ENCODE measurements around the gene GRM3. TPM values are rescaled to one million over a fixed set of nuclear protein-coding genes. Genes with fewer than 3 reads are reported as not detected.

Gene GRM3
- total and polyA plus RNA-seq, 2 of the 8 experiments (the other 6 are each of a cell fraction or from before 2014, with no cell fraction given): 3.1 to 4.2 TPM

DNA sequence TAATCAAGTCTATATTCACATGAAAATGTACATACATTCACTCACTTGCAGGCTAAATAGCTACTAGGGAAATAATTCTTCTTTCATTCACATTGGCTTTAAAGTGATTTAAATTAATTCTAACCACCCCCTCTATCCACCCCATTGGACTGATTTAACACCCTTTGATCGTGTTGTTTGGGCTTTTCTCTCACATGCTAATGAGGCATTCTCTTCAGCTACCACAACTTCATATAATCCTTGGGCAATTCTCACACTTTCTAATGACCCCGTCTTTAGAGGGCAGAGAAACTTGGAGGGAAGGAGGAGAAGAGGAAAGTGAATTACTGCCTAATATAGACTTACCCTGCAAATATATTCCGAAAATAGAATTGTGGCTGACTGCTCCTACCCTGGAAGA lies 24.6 kb downstream of the GRM3 start:
- ChIA-PET POLR2A (ENCODE audit: partially characterized antibody) (interaction anchor here (0.7 to 1.4 kb wide), 2 partner anchors 11 to 18 kb away, joined by 3 read pairs; no protein-coding TSS in a partner anchor), CTCF (ENCODE audit: partially characterized antibody) (interaction anchor here (0.6 to 6.9 kb wide), 17 partner anchors 7 to 453 kb away, joined by 3 to 100 read pairs (median 5); no protein-coding TSS in a partner anchor)
- Histone ChIP-seq H3K4me2 (ENCODE audit: insufficient read depth in 1 of 2, low read depth in 2 of 2, low read length in 2 of 2) (no peak overlapping the region; a peak in 1 of 4 replicates), H2BK5ac (ENCODE audit: low read depth, low read length) (no peak overlapping the region), H2AK5ac (ENCODE audit: low read depth, low read length) (no peak overlapping the region), H3K79me2 (ENCODE audit: control insufficient read depth in 1 of 2, insufficient read depth in 2 of 2, low read length in 2 of 2) (no peaks in the 10 kb centered on the region), H2BK20ac (ENCODE audit: low read length) (no peak overlapping the region), H3K79me1 (ENCODE audit: low read depth, low read length) (no peaks in the 10 kb centered on the region), H3K27ac (ENCODE audit: low read depth, low read length) (no peak overlapping the region), H3K18ac (ENCODE audit: extremely low read depth, low read length) (no peak overlapping the region), H4K91ac (replicated peaks; ENCODE audit: insufficient read length, low read length) (no peak overlapping the region), H2BK15ac (ENCODE audit: low read length) (no peak overlapping the region), H3K4me1 (replicated peaks in 1 of 4; ENCODE audit: control insufficient read depth in 3 of 4, insufficient read depth in 4 of 4, low read length in 3 of 4) (peaks cover 0 to 14% (median 1%) of the 10 kb centered on the region in 4 experiments; a peak in 5 of 7 replicates), H3K23me2 (ENCODE audit: low read depth, low read length) (no peaks in the 10 kb centered on the region), H3K36me3 (ENCODE audit: control insufficient read depth in 2 of 4, insufficient read depth in 4 of 4, low read length in 3 of 4) (no peaks in the 10 kb centered on the region), H4K8ac (ENCODE audit: extremely low read depth, insufficient read depth, low read length) (no peak overlapping the region), H2BK120ac (replicated peaks; ENCODE audit: low read depth, low read length) (no peak overlapping the region), H4K5ac (ENCODE audit: insufficient read length, low read depth, low read length) (no peak overlapping the region), H3K4me3 (ENCODE audit: extremely low read depth in 1 of 4, insufficient read depth in 2 of 4, low read depth in 3 of 4, low read length in 4 of 4) (no peak overlapping the region), H3K14ac (ENCODE audit: insufficient read length) (no peak overlapping the region), H3K9me3 (ENCODE audit: insufficient read depth in 2 of 2, low read depth in 1 of 2, low read length in 1 of 2) (no peaks in the 10 kb centered on the region), H2AFZ (ENCODE audit: low read length) (no peak overlapping the region), H3K27me3 (replicated peaks in 1 of 4; ENCODE audit: control insufficient read depth in 3 of 4, extremely low read depth in 1 of 4, insufficient read depth in 3 of 4, low read length in 3 of 4) (no peaks in the 10 kb centered on the region), H3K56ac (replicated peaks; ENCODE audit: insufficient read length, low read depth, low read length) (no peak overlapping the region), H3K23ac (ENCODE audit: insufficient read length) (no peak overlapping the region), H3K4ac (replicated peaks; ENCODE audit: insufficient read length, low read depth, low read length) (no peak overlapping the region), H2BK12ac (ENCODE audit: low read depth, low read length) (no peak overlapping the region), H4K20me1 (replicated peaks in 1 of 2; ENCODE audit: control insufficient read depth in 1 of 2, insufficient read depth in 2 of 2, low read length in 2 of 2) (no peaks in the 10 kb centered on the region), H3K9ac (replicated peaks in 1 of 4; ENCODE audit: extremely low read depth in 1 of 4, low read depth in 3 of 4, low read length in 3 of 4) (no peak overlapping the region)
- FAIRE-seq (no peak), DNase-seq (ENCODE audit: low read depth in 1 of 2, low spot score in 2 of 2) (no peak)
- 38% methylated on average over 3 of the region's 3 CpGs; no CpG with 5 or more reads in 1 of the 2 experiments for WGBS, 2 experiments (ENCODE audit: extremely low coverage in 1 of 2, insufficient coverage in 1 of 2, insufficient read length in 1 of 2, insufficient replicate concordance in 2 of 2, low coverage in 1 of 2, low lambda C conversion rate in 2 of 2, missing lambda C conversion rate in 1 of 2)
- TF ChIP-seq GTF2F1 (IDR thresholded peaks at IDR 0.05; ENCODE audit: borderline replicate concordance, low read depth, low read length): no peak

Measured in H1 (cell line).